ENCODE measurements around the gene CIZ1.
"Not testable (repeated sequence)": the region's sequence is repeated elsewhere in the genome, so short reads cannot be mapped to it uniquely, and the experiment has no call there.

Gene CIZ1

GRCh38 chr9:128190516-128191405 lies 611 bp downstream of the CIZ1 start:
- peak; percentile 65 for DNase-seq

DNA sequence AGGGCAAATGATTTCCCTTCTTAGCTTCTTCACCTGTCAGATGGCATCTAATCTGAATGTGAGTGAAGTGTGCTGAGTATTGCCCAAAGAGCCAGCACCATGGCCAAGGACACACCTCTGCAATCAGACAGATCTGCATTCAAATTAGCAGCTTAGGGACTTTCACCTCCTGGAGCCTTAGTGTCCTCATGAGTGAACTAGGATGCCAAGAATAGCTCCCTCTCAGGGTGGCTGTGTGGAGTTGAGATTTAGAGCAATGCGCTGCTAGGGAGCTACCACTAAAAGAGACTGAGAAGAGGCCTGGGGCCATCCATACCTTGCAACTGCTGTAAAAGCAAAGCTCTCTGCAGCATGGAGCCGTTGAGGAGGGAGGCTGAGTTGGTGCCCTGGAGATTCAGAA lies 1.4 kb downstream of the CIZ1 start:
- no peak for DNase-seq

DNA sequence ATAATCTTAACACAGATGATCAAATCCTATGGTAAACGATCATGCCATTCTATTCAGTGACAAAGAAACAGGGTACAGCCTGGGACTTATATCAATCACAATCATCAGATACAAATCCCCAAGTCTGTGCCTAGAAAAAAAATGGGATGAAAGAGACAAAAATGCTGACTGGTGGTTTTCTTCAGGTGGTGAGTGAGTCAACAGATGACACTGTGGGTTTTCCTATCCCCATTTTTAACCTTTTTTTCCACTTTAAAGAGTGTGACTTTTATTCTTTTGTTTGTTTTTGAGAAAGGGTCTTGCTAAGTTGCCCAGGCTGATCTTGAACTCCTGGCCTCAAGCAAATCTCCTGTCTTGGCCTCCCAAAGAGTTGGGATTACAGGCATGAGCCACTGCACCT lies 3.2 kb downstream of the CIZ1 start:
- no peak for DNase-seq

DNA sequence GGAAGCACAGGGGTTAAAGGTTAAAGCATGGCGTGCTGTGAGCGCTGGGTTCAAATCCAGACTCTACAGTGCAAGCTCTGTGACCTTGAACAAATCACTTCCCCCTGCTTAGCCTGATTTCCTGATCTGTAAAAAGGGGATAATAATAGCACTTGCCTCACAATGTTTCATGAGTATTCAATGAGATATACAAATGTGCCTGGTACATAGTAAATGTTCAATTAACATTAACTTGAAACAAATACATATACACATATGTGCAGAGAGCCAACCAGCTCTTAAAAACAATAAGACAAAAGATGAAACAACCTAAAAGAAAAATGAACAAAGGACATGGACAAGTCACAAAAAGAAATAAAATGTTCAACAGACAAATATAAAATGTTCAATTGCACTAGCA lies 4.0 kb downstream of the CIZ1 start:
- DNase-seq, result no peak

GRCh38 chr9:128185979-128186965 lies 5.1 kb downstream of the CIZ1 start:
- no peak for DNase-seq

GRCh38 chr9:128182893-128183588 lies 8.3 kb downstream of the CIZ1 start:
- no peak for DNase-seq

- DNase-seq, result not testable (repeated sequence)
Measured at GRCh38 chr9:128181480-128181879, 9.9 kb downstream of the CIZ1 start.

DNA sequence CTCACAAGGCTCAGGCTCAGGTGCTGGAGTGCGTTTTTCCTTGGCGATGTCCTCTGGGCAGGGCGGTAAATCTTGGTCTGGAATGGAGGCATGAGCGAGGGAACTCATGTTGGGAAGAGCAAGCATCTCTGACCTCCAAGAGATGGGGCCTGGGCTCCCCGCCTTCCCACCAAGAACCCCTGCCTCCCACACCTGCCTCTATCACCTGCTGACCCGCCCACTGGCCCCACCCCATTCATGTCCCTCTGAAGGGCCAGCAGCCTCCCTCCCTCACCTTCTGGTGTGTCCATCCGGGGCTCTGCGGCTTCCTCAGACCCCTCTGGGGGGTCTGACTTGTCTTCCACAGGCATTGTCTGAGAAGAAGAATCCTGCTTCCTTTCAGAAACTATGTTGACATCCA lies 10.9 kb downstream of the CIZ1 start:
- no peak for DNase-seq

DNA sequence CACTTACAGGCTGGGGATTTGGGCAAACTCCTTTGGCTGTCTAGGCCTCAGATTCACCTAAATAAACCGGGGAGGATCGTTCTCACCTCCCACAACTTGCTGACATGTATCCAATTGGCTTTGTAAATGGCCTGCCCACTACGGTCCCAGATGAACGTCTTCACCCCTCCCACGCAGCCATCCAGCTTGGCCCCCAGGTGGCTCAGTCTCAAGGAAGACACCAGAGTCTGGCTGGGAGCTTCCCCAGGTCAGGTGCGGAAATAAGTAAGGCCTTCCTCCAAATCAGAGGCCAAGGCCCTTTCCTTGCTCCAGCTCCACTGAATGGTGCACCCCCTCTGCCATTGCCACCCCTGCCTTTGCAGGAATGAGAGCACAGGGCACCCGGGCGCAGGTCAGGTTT lies 11.4 kb downstream of the CIZ1 start:
- DNase-seq, result no peak

DNA sequence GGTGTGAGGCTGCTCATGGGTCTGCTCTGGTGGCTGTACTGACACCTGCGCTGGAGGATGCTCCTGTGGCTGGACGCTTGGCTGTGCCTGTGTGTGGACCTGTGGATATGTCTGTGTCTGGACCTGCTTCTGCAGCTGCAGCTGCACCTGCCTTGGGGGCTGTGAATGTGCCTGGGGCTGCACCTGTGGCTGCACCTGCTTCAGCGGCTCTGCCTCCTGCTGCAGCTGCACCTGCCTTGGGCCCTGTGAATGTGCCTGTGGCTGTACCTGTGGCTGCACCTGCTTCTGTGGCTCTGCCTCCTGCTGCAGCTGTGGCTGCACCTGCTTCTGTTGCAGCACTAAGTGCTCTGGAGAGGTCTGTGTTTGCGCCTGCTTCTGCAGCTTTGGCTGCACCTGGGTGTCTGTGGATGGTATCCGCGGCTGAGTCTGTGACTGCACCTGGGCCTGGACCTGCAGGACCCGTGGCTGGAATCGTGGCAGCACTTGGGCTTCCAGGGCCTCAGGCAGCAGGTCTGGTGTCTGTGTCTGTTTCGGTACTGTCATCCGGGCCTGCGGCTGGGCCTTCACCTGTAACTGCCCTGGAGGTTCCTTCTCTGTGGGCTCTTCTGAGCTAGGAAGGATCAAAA lies 12.5 kb downstream of the CIZ1 start:
- DNase-seq, result no peak

DNA sequence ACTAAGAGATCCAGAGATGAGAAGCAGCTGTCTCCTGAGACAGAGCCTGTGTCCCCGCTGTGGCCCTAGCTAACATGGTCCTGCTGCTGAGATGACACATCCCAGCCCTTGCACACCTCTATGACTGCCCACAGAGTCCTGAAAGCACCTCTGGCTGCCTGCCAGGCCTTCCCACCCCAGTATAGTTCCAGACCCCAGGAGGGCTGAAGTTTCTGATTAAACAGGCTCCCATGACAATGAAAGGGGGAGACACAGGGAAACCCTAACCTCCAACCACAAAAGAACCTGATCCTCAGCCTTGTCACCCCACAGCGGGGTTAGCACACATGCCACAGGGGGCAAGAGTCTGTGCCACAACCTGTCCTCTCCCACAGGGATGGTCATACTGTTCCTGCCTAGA lies 15.6 kb downstream of the CIZ1 start:
- no peak for DNase-seq

DNA sequence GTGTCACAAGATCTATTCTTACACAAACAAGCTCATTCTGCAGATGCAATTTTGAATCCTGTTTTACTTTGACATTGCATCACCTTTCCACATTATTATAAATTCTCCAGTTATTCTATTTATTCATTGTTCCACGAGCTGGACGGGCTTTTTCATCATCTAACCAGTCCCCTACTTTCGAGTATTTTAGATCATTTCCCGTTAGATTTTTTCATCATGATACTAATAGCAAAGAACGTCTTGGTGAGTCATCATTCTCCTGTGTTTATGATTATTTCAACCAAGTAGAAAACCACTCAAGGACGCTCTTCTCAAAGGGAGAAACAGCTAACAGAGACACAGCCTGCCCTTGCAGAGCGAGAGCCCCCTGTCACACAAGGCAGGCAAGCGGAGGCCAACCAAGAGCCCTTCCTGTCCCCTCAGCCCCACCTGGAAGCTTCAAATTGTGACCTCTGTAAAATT lies 16.2 kb downstream of the CIZ1 start:
- no peak for DNase-seq

GRCh38 chr9:128174062-128174461 lies 17.3 kb downstream of the CIZ1 start:
- no peak for DNase-seq

GRCh38 chr9:128169925-128170324 lies 21.4 kb downstream of the CIZ1 start:
- no peak for DNase-seq

DNA sequence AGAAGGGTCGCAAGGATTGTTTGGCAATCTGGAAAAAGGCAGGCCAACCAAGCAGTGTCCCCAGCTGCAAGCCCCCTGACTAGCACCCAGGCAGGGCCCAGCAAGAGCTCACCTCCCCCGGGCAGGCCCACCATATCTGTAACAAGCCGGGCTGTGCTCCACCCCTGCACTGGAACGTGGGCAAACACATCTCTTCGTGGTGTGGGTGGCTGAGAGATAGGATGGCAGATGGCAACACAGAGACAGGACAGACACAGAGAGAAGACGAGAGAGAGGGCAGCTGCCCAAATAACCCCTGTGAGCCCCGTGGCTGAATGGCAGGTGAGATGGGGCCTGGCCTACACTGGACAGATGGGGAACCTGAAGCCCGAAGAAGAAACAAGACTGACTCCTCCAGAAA lies 21.9 kb downstream of the CIZ1 start:
- DNase-seq, result no peak

DNA sequence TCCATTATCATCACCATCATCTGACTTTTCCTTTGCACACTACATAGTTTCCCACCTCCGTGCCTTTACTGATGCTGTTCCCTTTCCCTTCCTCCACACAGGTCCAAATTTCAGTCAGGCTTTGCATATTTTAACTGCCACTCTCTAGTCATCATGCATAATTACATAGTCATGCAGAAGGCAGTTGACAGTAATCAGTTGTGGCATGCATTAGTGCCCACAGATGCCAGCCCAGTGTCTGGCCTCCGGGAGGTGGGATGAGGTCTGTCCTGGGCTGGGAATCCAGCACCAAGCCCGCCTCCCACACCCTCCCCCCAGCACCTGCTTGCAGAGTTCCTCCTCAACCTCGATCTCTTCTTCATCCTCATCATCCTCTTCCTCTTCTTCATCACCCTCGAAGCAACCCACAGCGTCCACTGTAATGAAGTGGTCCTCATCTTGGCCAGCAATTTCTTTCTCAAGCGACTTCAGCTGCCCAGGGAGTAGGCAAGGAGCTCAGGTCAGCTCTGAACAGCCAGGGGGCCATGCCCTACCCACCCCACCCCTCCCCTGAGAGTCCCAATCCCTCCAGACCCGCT lies 22.6 kb downstream of the CIZ1 start:
- no peak for DNase-seq

DNA sequence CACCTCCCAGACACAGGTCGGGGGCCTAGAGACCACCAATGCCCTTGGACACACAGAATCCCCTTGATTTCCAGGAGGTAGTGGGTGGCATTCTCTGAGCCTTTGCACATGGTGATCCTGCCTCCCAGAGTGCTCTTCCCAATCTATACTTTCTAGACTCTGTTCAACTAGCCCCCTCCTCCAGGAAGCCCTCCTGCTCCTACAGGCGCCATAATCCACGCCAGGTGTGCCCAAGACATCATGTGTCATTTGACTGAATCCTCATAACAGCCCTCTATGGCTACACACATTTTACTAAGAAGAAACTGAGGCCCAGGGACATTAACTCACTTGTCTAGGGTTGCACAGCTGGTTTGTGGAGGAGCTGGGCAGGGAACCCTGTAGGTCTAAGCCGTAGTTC lies 24.2 kb downstream of the CIZ1 start:
- DNase-seq, result no peak

GRCh38 chr9:128166169-128166568 lies 25.2 kb downstream of the CIZ1 start:
- no peak for DNase-seq

- no peak for DNase-seq
Measured at GRCh38 chr9:128164307-128164885, 27.0 kb downstream of the CIZ1 start.

GRCh38 chr9:128163523-128164306 lies 27.7 kb downstream of the CIZ1 start:
- no peak for DNase-seq
